AG10803 (cell line): ENCODE results near the gene ANAPC5.
A peak's percentile ranks its signal among the peaks of the same experiment; 100 is the strongest.
"Not testable (repeated sequence)": the region's sequence is repeated elsewhere in the genome, so short reads cannot be mapped to it uniquely, and the experiment has no call there.

ENCODE experiments used
- DNase-seq: peaks from one replicate; pipeline ENCODE4 v3.0.0; 2010; ENCODE audit warnings: low read depth
- H3K4me3 ChIP-seq: 2 replicates; pipeline ENCODE4 v1.5.1; 2011; ENCODE audit warnings: mild to moderate bottlenecking, low read length, control low read depth
- TF ChIP-seq, protein P1 (sequence below): conservative IDR thresholded peaks from 2 replicates; pipeline ENCODE4 v1.5.1; 2011; ENCODE audit warnings: mild to moderate bottlenecking, low read length, control low read depth, inconsistent platforms

The ANAPC5 gene

DNA sequence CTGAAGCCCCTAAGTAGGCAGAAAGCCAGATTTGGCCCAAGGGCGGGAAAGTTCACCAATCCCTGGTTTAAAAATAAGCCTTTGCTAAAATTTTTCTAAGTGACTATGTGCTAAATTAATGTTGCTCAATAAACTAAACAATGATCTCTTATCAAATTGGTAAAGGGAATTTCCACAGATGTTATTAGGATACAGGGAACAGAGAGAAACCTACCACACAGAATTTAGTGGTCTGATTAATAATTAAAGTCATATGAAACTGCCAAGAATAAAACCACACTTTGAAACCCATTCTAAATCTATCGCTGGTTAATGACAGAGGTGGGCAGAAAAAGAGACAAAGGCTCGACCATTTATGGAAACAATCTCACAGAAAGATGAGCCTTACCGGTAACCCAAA lies 22.0 kb downstream of the ANAPC5 start:
- DNase-seq: no peak
- no peak overlapping the region for H3K4me3 ChIP-seq
- TF ChIP-seq, protein P1, sequence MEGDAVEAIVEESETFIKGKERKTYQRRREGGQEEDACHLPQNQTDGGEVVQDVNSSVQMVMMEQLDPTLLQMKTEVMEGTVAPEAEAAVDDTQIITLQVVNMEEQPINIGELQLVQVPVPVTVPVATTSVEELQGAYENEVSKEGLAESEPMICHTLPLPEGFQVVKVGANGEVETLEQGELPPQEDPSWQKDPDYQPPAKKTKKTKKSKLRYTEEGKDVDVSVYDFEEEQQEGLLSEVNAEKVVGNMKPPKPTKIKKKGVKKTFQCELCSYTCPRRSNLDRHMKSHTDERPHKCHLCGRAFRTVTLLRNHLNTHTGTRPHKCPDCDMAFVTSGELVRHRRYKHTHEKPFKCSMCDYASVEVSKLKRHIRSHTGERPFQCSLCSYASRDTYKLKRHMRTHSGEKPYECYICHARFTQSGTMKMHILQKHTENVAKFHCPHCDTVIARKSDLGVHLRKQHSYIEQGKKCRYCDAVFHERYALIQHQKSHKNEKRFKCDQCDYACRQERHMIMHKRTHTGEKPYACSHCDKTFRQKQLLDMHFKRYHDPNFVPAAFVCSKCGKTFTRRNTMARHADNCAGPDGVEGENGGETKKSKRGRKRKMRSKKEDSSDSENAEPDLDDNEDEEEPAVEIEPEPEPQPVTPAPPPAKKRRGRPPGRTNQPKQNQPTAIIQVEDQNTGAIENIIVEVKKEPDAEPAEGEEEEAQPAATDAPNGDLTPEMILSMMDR: no peak

GRCh38 chr12:121328620-121329019 lies 23.6 kb downstream of the ANAPC5 start:
- no peak for DNase-seq
- TF ChIP-seq, protein P1: no peak
- no peak overlapping the region for H3K4me3 ChIP-seq

GRCh38 chr12:121326996-121327674 lies 25.1 kb downstream of the ANAPC5 start:
- H3K4me3 ChIP-seq: no peak overlapping the region
- TF ChIP-seq, protein P1: no peak
- DNase-seq: no peak

- no peak overlapping the region for H3K4me3 ChIP-seq
- DNase-seq: peak; percentile 65
- TF ChIP-seq, protein P1: no peak
Observed at GRCh38 chr12:121325922-121326396, 26.3 kb downstream of the ANAPC5 start.

GRCh38 chr12:121323908-121324307 lies 28.3 kb downstream of the ANAPC5 start:
- DNase-seq: no peak
- no peak overlapping the region for H3K4me3 ChIP-seq

GRCh38 chr12:121318121-121318520 lies 34.1 kb downstream of the ANAPC5 start:
- DNase-seq: no peak
- TF ChIP-seq, protein P1: no peak

More at GRCh38 chr12:121323908-121324307, 28.3 kb downstream of the ANAPC5 start:
- TF ChIP-seq, protein P1: no peak

GRCh38 chr12:121314431-121314830 lies 37.8 kb downstream of the ANAPC5 start:
- no peak for DNase-seq
- H3K4me3 ChIP-seq: no peak overlapping the region
- TF ChIP-seq, protein P1: no peak

More at GRCh38 chr12:121318121-121318520, 34.1 kb downstream of the ANAPC5 start:
- no peak overlapping the region for H3K4me3 ChIP-seq

- not testable (repeated sequence) for DNase-seq, H3K4me3 ChIP-seq
Observed at GRCh38 chr12:121310231-121310630, 42.0 kb downstream of the ANAPC5 start.

GRCh38 chr12:121307397-121307796 lies 44.8 kb downstream of the ANAPC5 start:
- DNase-seq, H3K4me3 ChIP-seq: not testable (repeated sequence)
